Thoracic aorta (tissue), 2 donors: ENCODE measurements around the gene TSC22D1. TPM values are rescaled to one million over a fixed set of nuclear protein-coding genes. Genes with fewer than 3 reads are reported as not detected.
"Not testable (repeated sequence)": the region's sequence is repeated elsewhere in the genome, so short reads cannot be mapped to it uniquely, and the experiment has no call there.

Experiments
- ATAC-seq: fragments of 150-250 bp; one replicate; pipeline ENCODE4 v1.8.0; 2017; ENCODE audit warnings: low read depth; ENCODE audit not compliant: insufficient number of reproducible peaks, low FRiP score
- DNase-seq: peaks from one replicate; pipeline ENCODE4 v3.0.0-alpha.2; 2020; ENCODE audit warnings: low spot score
- H3K27ac ChIP-seq, 2 donors: fragments of 200-600 bp; sonication (generic); 1 replicate in 1 of 2; 2 replicates in 1 of 2; pipeline ENCODE4 v1.5.1; 2016; ENCODE audit warnings: mild to moderate bottlenecking in 2 of 2, moderate library complexity in 2 of 2
- H3K27me3 ChIP-seq: fragments of 200-600 bp; sonication (generic); replicated peaks from 2 replicates; pipeline ENCODE4 v1.6.0; 2016; ENCODE audit warnings: mild to moderate bottlenecking; ENCODE audit not compliant: insufficient read depth
- H3K36me3 ChIP-seq: fragments of 200-600 bp; sonication (generic); one replicate; pipeline ENCODE4 v1.5.1; 2016
- H3K4me1 ChIP-seq, 2 donors: fragments of 200-600 bp; sonication (generic); 1 replicate in 1 of 2; 2 replicates in 1 of 2; pipeline versions ENCODE4 v1.5.1 to v1.6.0; 2016; ENCODE audit warnings: low read depth in 2 of 2, mild to moderate bottlenecking in 1 of 2; ENCODE audit not compliant: control insufficient read depth in 1 of 2
- H3K4me3 ChIP-seq: fragments of 200-600 bp; sonication (generic); 2 replicates; pipeline ENCODE4 v1.5.1; 2016; ENCODE audit warnings: mild to moderate bottlenecking
- H3K9me3 ChIP-seq: fragments of 200-600 bp; sonication (generic); 2 replicates; pipeline ENCODE4 v1.5.1; 2016
- total RNA-seq, 2 donors: library from RNA; depleted of rRNA; stranded (reverse); fragments of >200 nt; gene quantifications; one replicate each; pipeline versions ENCODE4 v1.1.0 to v1.2.3, GENCODE V29; 2016
- TF ChIP-seq, protein P1 (sequence below): fragments of 200-600 bp; sonication (generic); IDR thresholded peaks from one replicate; pipeline ENCODE4 v1.5.1; 2019; ENCODE audit warnings: antibody characterized with exemption

TSC22D1 gene
- total RNA-seq, 2 donors from 2014 or later, result 107 to 129 TPM

DNA sequence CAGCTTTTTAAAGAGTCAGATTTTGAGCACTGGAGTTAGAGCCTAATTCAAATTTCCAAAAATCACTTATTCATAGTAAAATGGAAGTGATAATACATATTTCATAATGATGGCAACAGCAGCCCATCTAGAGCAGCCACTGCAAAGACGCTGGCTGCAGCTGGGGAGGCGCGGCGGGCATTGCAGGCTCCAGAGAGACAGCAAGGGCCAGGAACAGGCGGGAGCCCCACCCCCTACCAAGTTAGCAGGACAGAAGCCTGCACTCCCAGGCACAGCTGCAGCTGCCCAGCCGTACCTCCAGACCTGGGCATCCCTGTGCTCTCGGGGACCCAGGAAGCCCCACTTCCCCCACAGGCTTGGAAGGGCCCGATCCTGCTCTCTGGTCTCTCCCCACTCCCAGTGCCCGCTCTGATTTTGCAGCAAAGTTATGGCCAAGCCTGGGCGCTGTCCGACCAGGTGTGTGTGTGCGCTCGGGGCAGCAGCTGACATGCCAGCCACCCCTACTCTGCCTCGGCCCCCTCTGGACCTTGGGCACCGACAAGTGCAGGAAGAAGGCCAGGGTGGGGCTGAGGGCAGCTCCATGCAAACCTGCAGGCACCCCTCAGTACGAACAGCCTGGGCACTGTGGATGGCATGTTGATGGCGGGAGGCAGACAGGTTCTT is 117.7 kb downstream of the TSC22D1 start:
- TF ChIP-seq, protein P1, sequence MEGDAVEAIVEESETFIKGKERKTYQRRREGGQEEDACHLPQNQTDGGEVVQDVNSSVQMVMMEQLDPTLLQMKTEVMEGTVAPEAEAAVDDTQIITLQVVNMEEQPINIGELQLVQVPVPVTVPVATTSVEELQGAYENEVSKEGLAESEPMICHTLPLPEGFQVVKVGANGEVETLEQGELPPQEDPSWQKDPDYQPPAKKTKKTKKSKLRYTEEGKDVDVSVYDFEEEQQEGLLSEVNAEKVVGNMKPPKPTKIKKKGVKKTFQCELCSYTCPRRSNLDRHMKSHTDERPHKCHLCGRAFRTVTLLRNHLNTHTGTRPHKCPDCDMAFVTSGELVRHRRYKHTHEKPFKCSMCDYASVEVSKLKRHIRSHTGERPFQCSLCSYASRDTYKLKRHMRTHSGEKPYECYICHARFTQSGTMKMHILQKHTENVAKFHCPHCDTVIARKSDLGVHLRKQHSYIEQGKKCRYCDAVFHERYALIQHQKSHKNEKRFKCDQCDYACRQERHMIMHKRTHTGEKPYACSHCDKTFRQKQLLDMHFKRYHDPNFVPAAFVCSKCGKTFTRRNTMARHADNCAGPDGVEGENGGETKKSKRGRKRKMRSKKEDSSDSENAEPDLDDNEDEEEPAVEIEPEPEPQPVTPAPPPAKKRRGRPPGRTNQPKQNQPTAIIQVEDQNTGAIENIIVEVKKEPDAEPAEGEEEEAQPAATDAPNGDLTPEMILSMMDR, result no peak
- Histone ChIP-seq H3K27me3 (no peaks in the 10 kb centered on the region), H3K27ac (no peak overlapping the region), H3K4me3 (no peak overlapping the region), H3K36me3 (no peaks in the 10 kb centered on the region), H3K9me3 (no peaks in the 10 kb centered on the region), H3K4me1 (peaks cover 3 to 16% of the 10 kb centered on the region in 2 donors)
- DNase-seq (no peak), ATAC-seq (no peak)

DNA sequence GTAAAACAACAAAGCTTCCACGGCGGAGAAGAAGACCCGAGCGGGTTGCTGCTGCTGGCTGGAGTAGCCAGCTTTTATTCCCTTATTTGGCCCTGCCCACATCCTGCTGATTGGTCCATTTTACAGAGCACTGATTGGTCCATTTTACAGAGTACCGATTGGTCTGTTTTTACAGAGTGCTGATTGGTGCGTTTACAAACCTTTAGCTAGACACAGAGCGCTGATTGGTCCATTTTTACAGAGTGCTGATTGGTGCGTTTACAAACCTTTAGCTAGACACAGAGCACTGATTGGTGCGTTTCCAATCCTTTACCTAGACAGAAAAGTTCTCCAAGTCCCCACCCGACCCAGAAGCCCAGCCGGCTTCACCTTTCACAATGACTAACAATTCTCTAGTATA is 119.9 kb downstream of the TSC22D1 start:
- not testable (repeated sequence) for H3K27me3 ChIP-seq, H3K4me3 ChIP-seq, ATAC-seq, H3K27ac ChIP-seq, H3K36me3 ChIP-seq, DNase-seq, H3K9me3 ChIP-seq
- H3K4me1 ChIP-seq, result peaks cover 3 to 16% of the 10 kb centered on the region in 2 donors

DNA sequence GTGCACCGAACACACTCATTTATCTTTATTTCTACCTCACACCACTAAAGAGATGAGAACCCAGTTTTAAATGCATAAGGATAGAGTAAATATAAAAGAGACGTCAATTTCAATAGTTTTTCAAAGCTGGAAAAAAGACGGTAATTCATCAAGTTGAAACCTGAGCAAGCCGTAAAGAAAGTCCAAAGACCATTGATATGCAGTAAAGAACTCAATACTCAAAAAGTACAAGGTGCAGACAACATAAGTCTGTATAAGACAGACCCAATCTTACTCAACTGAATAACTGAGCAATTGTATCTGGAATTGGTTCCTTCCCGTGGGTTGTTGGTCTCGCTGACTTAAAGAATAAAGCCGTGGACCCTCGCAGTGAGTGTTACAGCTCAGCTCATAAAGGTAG is 120.4 kb downstream of the TSC22D1 start:
- Histone ChIP-seq H3K36me3 (no peaks in the 10 kb centered on the region), H3K4me1 (peaks cover 3 to 16% of the 10 kb centered on the region in 2 donors), H3K4me3 (no peak overlapping the region), H3K27me3 (no peaks in the 10 kb centered on the region), H3K9me3 (no peaks in the 10 kb centered on the region), H3K27ac (no peak overlapping the region)
- ATAC-seq (no peak), DNase-seq (no peak)
- TF ChIP-seq, protein P1, result no peak

DNA sequence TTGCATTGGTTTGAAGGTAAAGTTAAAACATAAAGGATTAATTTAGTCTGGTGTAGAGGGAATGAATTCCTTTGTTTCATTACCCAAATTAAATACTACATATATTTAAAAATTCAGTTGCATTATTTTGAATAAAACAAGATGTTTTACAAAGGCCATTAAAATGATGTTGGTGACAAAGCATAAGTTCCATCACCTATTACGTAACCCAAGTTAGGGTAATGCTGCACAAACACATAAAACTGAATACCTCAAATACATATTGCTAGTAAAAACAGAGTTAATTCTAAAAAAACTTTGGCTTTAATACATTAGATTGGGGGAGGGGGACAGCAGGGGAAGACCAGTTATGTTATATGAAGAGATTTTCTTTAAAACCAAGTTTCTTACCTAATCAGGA is 122.2 kb downstream of the TSC22D1 start:
- no peak for DNase-seq
- H3K27ac ChIP-seq, result no peak overlapping the region
- H3K36me3 ChIP-seq, result no peaks in the 10 kb centered on the region
- no peak for ATAC-seq
- no peaks in the 10 kb centered on the region for H3K27me3 ChIP-seq
- H3K4me3 ChIP-seq, result no peak overlapping the region
- H3K4me1 ChIP-seq, result peaks cover 3 to 16% of the 10 kb centered on the region in 2 donors
- TF ChIP-seq, protein P1, result no peak
- H3K9me3 ChIP-seq, result no peaks in the 10 kb centered on the region

DNA sequence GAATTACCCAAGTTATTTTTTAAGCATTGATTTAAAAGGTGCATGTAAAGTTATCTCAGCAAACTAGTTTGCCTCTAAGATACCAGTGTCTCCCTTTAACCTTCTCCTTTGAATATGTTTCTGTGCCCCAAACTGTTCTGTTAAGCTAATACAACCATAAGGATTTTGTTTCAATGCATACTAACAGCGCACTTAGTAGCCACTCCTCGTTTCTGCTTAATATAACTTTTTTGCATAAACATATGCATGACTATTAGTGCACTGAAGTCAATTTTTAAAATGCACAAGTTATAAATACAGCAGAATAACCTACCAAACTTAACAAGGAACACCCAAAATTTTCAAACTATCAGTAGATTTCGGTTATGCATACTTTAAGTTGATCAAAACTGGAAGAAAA is 123.1 kb downstream of the TSC22D1 start:
- H3K9me3 ChIP-seq, result no peaks in the 10 kb centered on the region
- no peak for DNase-seq
- no peaks in the 10 kb centered on the region for H3K27me3 ChIP-seq
- no peak overlapping the region for H3K27ac ChIP-seq
- peaks cover 3 to 16% of the 10 kb centered on the region in 2 donors for H3K4me1 ChIP-seq
- H3K4me3 ChIP-seq, result no peak overlapping the region
- no peaks in the 10 kb centered on the region for H3K36me3 ChIP-seq
- TF ChIP-seq, protein P1, result no peak
- no peak for ATAC-seq

DNA sequence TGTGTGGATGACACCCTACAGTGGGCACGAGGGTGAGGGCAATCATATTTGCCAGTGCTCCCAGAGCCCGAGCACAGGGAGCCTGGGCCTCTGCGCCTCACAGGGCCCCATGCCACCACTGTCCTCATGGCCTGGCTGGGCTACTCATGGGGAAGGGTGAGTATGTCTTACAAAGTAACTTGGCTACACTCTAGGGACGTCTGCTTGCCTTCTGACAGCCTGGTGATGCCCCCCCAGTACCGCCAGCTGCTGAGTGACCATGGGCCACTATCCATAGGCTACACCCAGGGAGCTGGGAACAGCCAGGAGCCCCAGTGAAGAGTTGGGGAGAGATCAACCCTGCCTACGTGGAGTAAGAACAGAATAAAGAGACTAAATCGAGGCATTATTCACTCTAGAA is 123.7 kb downstream of the TSC22D1 start:
- H3K27me3 ChIP-seq, result no peaks in the 10 kb centered on the region
- no peaks in the 10 kb centered on the region for H3K36me3 ChIP-seq
- no peak overlapping the region for H3K27ac ChIP-seq
- no peak overlapping the region for H3K4me3 ChIP-seq
- H3K9me3 ChIP-seq, result no peaks in the 10 kb centered on the region
- no peak for DNase-seq
- peaks cover 3 to 11% of the 10 kb centered on the region in 2 donors for H3K4me1 ChIP-seq
- ATAC-seq, result no peak
- TF ChIP-seq, protein P1, result no peak
